Measurements from ENCODE around the gene OGDH.

GRCh38 chr7:44646176-44646920 lies 39.9 kb downstream of the OGDH start:
- TF ChIP-seq YY1 (IDR thresholded peaks at IDR 0.05; ENCODE audit: low read depth) = no peak
- TF ChIP-seq ZBTB7A (IDR thresholded peaks at IDR 0.05; ENCODE audit: low read depth) = no peak
- TF ChIP-seq TAF1 (IDR thresholded peaks at IDR 0.05; ENCODE audit: low read depth) = no peak
- TF ChIP-seq EP300 (IDR thresholded peaks at IDR 0.05; ENCODE audit: borderline replicate concordance) = no peak
- no peak for TF ChIP-seq NFIC (IDR thresholded peaks at IDR 0.05)
- no peak for TF ChIP-seq CEBPB (IDR thresholded peaks at IDR 0.05)
- no peak for TF ChIP-seq RAD21 (IDR thresholded peaks at IDR 0.05; ENCODE audit: low read depth)
- no peak for TF ChIP-seq TEAD4 (IDR thresholded peaks at IDR 0.05)
- no peak for TF ChIP-seq REST (IDR thresholded peaks at IDR 0.05; ENCODE audit: low read depth)
- no peak for TF ChIP-seq MAX (IDR thresholded peaks at IDR 0.05)
- TF ChIP-seq TCF12 (IDR thresholded peaks at IDR 0.05; ENCODE audit: low read depth) = no peak
- TF ChIP-seq, protein P1, sequence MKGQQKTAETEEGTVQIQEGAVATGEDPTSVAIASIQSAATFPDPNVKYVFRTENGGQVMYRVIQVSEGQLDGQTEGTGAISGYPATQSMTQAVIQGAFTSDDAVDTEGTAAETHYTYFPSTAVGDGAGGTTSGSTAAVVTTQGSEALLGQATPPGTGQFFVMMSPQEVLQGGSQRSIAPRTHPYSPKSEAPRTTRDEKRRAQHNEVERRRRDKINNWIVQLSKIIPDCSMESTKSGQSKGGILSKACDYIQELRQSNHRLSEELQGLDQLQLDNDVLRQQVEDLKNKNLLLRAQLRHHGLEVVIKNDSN (IDR thresholded peaks at IDR 0.05) = no peak
- TF ChIP-seq CREB1 (IDR thresholded peaks at IDR 0.05; ENCODE audit: low read depth) = no peak
- no peak for TF ChIP-seq EGR1 (IDR thresholded peaks at IDR 0.05)
